Gastroesophageal sphincter (tissue), 3 donors: ENCODE data around the gene EML2.

ENCODE experiments used
- CTCF ChIP-seq, 4 experiments: fragments of 200-600 bp in 2 of 4; fragments of 450-650 bp in 2 of 4; sonication (generic) in 1 of 4; IDR thresholded peaks; one replicate each; pipeline ENCODE4 v1.5.1; 2017 to 2019; ENCODE audit warnings: antibody characterized with exemption in 4 of 4, mild to moderate bottlenecking in 2 of 4, moderate library complexity in 2 of 4
- EP300 ChIP-seq: sonication (generic); formaldehyde crosslinking; IDR thresholded peaks from one replicate; pipeline ENCODE4 v1.6.1; 2017; ENCODE audit warnings: antibody characterized with exemption, mild to moderate bottlenecking
- POLR2A ChIP-seq, 2 donors: fragments of 450-650 bp; IDR thresholded peaks; one replicate each; pipeline ENCODE4 v1.6.1; 2017; ENCODE audit warnings: antibody characterized with exemption in 2 of 2, mild to moderate bottlenecking in 2 of 2, moderate library complexity in 1 of 2
- POLR2AphosphoS5 ChIP-seq: sonication (generic); formaldehyde crosslinking; IDR thresholded peaks from one replicate; pipeline ENCODE4 v1.6.1; 2017; ENCODE audit warnings: antibody characterized with exemption

GRCh38 chr19:45682908-45683307, 43.7 kb upstream of the EML2 start:
- TF ChIP-seq CTCF (IDR thresholded peaks at IDR 0.05) (no peak), POLR2AphosphoS5 (no peak), EP300 (no peak), POLR2A (IDR thresholded peaks at IDR 0.05) (no peak)
